Left kidney (tissue), 8 donors: ENCODE results near the gene CD2. TPM values are rescaled to one million over a fixed set of nuclear protein-coding genes. Genes with fewer than 3 reads are reported as not detected.
A peak's percentile ranks its signal among the peaks of the same experiment; 100 is the strongest.

ENCODE experiments used
- DNase-seq: peaks from one replicate; pipeline ENCODE4 v3.0.0-alpha.2; 2013
- long read RNA-seq, 8 donors: transcript quantifications; one replicate each; lab custom pipeline, GENCODE V29; 2026
- polyA plus RNA-seq: library from polyadenylated mRNA; unstranded; fragments of 120-200 nt; gene quantifications from one replicate; pipeline ENCODE4 v1.2.1, GENCODE V29; 2013; ENCODE audit not compliant: insufficient read length

Gene CD2, protein sequence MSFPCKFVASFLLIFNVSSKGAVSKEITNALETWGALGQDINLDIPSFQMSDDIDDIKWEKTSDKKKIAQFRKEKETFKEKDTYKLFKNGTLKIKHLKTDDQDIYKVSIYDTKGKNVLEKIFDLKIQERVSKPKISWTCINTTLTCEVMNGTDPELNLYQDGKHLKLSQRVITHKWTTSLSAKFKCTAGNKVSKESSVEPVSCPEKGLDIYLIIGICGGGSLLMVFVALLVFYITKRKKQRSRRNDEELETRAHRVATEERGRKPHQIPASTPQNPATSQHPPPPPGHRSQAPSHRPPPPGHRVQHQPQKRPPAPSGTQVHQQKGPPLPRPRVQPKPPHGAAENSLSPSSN
- 0.08 TPM for polyA plus RNA-seq
- long read RNA-seq, donor 1 = 0 reads
- long read RNA-seq, donor 2 = 0 reads
- long read RNA-seq, donor 3 = 0 reads
- long read RNA-seq, donor 4 = 0 reads
- long read RNA-seq, donor 5 = 0 reads
- long read RNA-seq, donor 6 = 0 reads
- long read RNA-seq, donor 7 = 0 reads
- long read RNA-seq, donor 8 = 0 reads

DNA sequence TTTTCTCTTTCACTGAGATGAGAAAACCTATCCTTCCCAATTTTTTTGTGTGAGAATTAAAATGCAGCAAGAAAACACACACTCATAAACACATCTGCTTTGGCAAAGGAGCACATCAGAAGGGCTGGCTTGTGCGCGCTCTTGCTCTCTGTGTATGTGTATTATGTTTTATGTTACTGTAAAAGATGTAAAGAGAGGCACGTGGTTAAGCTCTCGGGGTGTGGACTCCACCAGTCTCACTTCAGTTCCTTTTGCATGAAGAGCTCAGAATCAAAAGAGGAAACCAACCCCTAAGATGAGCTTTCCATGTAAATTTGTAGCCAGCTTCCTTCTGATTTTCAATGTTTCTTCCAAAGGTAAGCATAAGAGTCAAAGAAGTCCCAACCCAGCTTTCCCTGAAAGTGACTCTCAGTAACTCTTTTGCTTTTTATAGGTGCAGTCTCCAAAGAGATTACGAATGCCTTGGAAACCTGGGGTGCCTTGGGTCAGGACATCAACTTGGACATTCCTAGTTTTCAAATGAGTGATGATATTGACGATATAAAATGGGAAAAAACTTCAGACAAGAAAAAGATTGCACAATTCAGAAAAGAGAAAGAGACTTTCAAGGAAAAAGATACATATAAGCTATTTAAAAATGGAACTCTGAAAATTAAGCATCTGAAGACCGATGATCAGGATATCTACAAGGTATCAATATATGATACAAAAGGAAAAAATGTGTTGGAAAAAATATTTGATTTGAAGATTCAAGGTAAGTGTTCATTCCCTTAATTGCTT is at the start of gene CD2:
TSS of gene CD2 (plus strand) at position 233 of the 780 bp plus-strand sequence. CDS start at position 296, 63 bp downstream.
- DNase-seq = no peak

DNA sequence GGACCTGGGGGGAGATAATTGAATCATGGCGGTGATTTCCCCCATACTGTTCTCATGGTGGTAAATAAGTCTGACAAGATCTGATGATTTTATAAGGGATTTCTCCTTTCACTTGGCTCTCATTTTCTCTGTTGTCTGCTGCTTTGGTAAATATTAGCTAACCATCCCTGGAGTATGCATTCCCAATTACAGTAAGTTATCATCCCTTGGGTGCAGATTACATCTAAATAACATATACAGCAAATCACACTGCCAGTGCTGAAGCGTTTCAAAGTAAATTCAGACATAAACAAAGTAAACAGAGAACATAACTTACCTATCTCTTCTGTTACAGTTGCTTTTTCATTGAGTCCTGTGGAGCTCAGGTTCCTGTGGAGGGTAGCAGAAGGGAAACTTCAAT is 48.1 kb upstream of the CD2 start:
- no peak for DNase-seq

DNA sequence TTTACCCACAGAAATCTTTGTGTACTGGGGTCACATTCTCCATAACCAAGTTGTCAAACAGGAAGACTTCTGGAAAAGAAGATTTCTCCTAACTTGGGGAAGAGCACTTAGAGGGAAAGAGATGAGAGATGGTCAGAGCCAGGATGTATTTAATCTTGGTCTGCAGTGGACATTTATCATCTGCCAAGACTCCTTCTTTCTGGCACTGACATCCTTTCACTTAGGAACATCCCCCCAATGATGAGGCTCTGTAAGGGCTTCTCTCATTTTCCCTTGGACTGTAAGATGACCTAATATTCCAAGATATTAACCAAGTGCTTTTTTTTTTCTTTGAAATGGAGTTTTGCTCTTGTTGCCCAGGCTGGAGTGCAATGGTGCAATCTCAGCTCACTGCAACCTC is 47.4 kb upstream of the CD2 start:
- DNase-seq = no peak

DNA sequence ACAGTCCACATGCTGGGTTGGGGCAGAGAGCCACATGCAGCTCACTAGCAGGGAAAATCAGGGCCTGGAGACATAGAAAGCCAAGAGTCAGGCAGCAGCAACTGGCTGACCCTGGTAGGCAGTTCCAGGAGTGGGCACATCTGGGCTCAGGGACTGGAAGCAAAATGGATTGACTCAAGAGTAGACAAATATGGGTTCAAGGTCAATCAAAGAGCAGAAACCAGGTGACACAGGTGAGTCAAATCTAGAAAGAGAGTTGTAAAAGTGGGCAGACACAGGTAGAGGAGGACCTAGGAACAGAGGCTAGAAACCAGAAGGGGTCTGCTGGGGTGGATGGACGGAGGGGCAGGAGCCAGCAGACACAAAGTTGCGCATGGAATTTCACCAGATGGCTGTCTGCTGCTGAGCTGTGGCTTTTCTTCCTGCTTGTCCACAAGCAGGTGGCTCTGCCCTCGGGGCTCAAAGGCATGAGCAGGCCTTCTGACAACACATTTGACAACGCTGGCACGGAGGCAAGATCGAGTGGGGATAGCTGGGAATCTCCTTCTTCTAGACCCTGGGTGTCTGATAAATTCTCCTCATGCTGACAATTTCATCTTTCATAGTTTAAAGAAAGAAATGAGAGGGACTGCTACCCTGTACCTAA is 45.9 kb upstream of the CD2 start:
- no peak for DNase-seq

DNA sequence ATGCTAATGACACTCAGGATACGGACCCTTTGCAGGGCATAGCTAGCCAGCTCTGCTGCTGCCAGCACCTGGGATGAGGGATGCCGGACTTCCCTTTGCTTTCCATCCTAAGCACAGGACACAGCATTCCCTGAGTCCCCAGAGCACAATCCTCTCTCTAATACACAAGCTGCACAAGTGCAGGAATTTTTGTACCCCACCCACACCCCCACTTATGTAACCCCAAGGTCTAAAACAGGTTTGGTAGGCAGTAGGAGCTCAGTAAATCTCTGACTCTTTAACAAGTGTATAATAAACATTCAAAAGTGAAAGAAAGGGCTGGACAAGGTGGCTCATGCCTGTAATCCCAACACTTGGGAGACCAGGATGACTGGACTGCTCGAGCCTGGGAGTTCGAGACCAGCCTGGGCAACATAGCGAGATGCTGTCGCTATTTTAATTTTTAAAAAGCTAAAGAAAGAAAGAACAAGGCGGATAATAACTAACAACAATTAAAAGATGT is 44.5 kb upstream of the CD2 start:
- DNase-seq = no peak

DNA sequence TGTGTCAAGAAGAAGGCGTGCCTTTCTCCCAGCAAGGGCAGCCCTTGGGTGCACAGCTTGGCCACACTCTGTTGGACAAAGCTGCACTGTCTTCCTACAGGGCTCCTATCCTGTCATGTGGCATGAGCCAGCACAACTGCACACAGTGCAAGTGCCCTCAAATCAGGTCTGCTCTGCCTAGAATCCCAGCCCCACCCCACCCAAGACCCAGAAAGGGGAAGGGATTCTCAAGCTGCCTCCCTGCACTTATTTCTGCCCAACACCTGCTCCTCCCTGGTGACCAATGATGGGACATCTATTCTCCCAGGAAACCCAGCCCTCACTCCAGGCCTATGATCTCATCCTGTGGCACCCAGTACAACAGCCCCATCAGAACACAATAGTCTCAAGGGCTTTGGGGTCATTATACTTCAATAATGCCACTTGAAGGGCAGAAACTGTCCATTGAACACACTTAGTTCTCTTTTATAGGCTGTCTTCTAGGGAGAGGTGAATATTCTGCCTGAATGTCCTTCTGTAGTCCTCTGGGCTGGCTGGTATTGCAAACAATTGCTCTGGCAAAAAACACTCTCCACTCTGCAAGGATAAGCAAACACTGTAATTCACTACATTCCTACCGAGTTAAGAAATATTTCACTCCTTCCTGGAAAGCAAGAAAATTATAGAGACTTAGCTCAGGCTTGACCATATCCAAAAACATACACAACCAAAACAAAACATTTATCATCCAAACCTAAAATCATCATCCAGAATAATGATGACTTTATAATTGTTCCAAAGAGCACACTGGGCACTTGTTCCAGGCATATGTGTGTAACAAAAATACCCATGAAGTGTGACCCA is 43.6 kb upstream of the CD2 start:
- DNase-seq = no peak

DNA sequence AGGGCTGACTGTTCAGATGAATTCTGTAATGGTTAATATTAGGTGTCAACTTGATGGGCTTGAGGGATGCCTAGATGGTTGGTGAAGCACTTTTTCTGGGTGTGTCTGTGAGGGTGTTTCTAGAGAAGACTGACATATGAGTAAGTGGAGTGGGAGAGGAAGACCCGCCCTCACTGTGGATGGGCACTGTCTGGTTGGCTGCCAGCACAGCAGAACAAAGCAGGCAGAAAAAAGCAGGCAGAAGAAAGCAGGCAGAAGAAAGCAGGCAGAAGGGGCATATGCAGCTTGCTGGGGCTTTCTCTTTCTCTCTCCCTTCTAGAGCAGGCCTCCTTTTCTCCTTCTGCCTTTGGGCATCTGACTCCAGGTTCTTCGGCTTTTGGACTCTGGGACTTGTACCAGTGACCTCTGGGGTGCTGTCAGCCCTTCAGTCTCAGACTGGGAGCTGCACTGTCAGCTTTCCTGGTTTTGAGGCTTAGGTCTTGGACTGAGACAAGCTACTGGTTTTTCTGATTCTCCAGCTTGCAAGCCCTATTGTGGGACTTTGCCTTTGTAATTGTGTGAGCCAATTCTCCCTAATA is 42.9 kb upstream of the CD2 start:
- DNase-seq = no peak

DNA sequence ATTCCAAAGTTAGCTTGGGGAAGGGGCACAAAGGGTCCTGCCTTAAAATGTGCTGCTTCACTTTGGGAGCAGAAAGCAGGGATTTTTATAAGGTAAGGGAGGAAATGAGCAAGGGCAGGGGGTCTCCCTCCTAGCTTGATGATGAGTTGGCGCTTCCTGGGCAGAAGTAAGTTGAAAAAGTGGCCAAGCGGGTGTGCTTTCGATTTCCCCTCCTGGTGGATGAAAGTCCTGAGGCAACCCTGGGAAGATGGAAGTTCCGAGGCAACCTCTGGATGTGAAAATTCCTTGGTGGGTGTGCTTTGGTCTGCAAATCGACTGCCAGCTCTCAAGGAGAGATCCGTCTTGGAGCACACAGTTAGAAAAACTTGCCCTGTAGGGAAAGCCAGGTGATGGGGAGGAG is 41.7 kb upstream of the CD2 start:
- no peak for DNase-seq

DNA sequence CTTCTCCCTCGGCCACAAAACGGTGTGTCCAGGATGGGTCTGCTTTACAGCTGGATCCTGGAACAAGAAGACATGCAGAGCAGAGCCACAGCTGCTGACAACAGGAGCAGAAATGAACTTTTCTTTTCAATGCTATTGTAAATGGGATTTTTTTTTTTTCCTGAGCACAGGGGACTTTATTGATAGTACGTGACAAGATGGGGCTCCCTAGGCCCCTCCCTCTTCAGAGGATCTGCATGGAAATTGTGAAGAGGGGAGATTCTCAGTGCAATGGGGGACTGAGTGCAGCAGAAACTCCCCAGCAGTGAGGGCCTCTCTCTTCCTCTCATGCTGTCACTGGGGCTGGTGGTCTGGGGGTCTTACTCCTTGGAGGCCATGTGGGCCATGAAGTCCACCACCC is 40.8 kb upstream of the CD2 start:
- no peak for DNase-seq

DNA sequence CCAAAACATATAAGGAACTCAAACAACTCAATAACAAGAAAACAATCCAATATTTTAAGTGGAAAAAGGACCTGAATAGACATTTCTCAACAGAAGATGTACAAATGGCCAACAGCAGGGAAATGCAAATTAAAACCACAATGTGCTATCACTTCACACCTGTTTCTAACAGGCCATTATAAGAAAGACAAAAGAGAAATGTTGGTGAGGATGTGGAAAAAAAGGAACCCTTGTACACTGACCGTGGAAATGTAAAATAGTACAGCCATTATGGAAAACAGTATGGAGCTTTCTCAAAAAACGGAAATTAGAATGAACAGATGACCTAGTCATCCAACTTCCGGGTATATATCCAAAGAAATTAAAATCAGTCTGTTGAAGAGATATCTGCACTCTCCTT is 37.8 kb upstream of the CD2 start:
- no peak for DNase-seq

DNA sequence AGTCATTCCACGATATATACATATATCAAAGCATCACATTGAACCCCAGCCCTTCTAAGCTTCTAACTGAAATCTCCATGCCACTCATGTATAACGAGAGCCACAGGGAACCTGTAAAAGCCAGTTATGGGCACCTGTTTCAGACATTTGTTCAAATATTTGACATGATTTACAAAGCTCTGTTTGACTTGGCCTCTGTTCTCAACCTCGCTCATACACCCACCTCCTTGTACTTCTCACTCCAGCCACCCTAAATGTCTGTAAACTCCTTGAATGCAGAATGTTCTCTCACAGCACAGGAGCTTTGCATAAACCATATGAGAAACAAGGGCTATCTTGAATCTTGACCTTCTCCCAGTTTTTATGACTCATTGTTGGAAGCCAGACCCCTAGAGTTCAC is 36.9 kb upstream of the CD2 start:
- DNase-seq = no peak

DNA sequence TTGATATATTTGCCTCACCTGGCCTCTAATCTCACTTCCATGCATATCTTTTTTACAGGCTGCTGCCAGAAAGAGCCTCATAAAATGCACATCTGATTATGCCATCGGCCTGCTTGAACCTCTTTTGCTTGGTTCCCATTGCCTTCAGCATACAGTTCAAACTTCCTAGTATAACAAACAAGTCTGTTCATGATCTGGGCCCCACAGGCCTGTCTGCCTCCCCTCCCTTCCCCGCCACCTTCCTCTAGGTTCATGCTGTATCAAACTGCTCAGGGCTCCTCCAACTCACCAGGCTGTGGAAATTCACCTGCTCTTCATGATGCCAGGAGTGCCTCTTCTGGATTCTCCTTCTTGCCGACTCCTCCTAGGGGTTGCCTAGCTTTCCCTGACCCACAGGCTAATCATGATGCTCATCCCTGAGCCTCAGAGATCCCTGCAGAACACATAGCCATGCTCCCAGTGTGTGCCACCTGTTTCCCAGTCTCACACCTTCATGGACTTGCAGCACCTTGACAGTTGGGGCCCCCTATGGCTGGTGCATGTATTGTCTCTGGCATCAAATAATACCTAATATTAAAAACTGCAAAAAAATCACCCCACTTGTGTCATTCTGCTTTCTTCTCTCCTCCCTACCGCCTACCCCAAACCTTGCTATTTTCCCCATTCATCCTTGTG is 33.7 kb upstream of the CD2 start:
- no peak for DNase-seq

DNA sequence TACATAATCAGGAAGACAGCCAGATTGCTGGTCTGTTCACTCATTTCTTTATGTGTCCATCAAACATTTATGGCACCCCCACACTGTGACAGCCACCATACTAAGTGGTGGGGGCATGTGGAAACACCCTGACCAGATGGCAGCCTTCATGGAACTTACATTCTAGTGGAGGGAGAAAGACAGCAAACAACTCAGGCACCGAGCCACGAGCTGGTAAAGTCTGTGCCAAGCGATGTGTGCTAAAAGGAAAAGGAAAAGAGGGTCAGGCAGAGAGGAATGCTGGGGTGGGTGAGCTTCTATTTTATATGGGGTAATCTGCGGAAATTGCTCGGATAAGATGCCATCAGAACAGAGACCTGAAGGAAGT is 33.2 kb upstream of the CD2 start:
- no peak for DNase-seq

DNA sequence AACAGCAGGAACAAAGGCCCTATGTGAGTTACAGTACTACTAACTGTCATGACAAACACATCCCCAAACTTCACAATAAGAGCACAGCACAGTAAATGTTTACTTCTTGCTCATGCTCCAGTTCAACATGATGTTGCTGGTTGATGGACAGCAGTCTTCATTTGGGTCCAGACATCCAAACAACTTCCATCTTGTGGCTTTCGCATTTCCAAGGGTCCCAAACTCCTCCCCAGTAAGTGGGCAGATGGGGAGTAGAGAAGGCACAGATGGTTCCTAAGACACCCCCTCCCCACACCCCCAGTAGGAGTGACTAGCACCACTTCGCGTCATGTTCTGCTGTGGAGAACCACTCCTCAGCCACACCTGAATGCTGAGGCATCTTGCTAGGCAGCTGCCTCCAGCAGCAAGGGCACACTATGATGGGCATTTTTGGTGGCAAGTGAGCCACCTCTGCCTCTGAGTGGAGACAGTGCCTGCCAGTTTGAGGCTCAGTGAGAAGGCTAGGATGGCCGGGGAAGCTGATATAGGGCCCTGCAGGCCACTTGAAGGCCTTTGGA is 32.7 kb upstream of the CD2 start:
- no peak for DNase-seq

DNA sequence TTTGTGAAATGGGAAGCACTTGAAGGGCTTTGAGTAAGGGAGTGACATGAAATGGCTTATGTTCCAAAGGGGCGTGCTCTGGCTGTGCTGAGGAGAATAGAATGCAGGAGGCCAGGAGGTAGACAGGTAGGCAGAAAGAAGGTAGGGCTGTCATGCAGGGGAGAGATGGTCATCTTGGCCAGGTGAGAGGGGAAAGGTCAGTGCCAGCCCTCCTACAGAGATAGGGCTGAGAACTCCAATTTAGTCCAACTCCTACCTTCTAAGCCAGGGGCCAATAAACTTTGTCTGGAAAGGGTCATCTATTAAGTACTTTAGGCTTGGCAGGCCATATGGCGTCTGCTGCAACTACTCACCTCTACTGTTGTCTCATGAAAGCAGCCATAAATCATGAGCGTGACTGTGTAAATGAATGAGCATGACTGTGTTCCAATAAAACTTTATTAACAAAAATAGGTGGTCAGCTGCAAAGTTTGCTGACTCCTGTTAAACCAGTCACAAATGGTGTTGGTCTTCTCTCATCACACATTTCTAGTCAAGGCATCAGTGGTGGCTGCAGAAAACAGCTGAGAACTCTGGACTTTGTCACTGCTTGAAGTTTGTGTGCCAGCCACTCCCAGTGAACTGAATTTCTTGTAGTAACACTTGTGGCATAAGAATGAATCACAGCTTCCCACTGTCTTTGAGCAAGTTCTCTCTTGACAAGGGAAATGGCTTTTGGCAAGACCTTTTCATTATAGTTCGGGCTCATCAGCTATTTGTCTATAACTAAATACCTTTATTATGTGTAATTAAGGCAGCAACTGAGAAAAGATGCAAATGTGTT is 32.0 kb upstream of the CD2 start:
- no peak for DNase-seq

DNA sequence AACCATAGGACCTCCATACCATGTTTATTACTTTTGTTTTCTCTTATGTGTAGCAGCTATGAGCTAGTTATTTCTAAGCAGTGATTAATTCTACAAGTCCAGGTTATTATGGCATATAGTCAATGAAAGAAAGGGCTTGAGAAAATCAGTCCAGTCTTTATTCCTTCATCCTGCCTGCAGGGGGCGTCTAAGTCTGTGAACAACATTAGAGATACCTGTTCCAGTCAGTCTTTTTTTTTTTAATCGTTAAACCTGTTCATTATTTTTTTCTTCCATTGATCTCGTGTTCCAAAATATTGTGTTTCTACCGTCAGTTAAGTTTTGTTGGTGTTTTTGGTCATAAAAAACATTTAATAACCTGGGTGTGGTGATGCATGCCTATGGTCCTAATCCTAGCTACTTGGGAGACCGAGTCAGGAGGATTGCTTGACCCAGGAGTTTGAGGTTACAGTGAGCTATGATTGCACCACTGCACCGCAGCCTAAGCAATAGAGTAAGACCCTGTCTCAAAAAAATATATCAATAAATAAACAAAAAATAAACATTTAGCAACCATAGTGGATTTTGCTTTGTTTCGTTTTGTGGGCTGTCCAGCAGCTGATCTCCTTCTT is 29.4 kb upstream of the CD2 start:
- peak; percentile 53 for DNase-seq

DNA sequence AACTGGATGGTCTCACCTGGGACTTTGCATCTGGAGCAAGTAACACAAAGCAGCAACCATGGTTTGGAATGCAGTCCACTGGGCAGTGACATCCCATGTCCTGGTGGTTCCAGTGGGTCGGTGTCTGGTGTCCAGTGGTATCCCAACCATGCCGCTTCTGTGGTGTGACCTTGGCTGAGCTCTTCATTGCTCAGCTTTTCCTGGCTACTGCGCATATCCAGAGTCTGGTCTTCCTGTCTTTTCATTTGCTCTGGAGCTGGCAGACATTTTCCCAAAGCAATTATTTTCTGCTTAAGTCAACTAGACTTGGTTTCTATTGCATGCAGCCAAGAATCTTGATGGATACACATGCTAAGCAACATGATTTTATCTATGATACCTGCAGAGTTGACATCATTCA is 28.4 kb upstream of the CD2 start:
- no peak for DNase-seq

DNA sequence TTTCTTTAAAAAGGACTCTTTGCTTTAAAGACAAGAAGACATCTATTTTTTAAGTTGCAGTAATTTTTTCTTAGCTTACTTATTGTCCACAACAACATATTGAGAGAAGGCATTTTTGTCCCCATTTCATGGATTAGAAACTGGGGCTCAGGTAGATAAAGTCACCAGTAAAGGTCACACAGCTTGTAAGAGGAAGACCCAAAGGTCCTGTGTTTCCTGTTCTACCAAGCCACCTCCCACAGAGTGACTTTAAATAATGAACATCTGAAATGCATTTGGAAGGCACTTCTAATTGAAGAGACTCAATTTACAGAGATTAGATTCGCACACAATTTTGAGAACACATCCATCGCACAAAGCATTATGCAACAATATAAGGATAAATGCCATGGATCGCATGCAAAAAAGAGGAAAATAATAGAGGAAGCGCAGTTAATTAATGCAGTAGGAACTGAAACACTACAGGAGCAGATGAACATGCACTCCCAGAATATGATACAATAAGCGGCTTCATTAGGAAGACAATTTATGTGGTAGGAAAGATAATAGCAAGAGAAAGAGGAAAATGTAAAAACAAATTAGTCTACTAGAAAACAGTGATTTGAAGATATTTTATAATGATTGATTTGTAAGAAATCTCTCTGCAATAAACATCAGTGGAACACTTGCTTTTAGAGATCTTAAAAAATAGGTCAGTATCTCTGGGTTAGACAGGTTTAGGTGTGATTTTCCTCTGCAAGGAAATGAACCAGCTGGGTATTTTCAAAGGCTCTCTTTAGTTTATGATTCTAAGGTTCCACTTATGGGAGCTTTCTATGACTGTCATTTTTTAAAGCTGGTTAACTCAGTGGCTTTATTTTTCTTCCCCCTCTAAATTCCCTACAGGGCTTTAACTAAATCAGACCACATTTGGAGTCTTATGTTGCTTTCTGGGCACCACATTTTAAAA is 27.1 kb upstream of the CD2 start:
- DNase-seq = no peak
